HG02885 (cell line): ENCODE data around the gene TMEM132A.

Experiments
- ATAC-seq: cut with Tn5 transposase; IDR thresholded peaks from one replicate; pipeline ENCODE4 v1.9.1; 2021; ENCODE audit warnings: mild to moderate bottlenecking; ENCODE audit not compliant: unreplicated experiment, poor library complexity

TMEM132A gene

DNA sequence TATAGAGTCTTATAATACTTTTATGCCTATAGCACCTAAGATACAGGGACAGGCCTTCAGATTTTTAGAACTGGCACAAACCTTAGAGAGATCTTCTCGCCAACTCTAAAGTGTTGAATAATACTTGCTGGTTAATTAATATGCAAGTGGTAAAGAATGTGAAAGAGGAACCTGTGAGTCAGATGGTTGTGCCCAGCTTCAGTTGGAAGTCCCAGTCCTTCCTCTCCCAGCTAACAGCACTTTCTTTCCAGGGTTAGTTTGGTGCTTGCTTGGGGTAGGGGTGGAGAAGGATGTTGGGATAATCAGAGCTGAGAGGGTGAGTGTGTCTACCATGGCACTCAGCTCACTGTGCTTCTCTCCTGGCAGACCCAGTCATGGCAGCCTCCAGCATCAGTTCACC, 4.9 kb upstream of the TMEM132A start:
- no peak for ATAC-seq

DNA sequence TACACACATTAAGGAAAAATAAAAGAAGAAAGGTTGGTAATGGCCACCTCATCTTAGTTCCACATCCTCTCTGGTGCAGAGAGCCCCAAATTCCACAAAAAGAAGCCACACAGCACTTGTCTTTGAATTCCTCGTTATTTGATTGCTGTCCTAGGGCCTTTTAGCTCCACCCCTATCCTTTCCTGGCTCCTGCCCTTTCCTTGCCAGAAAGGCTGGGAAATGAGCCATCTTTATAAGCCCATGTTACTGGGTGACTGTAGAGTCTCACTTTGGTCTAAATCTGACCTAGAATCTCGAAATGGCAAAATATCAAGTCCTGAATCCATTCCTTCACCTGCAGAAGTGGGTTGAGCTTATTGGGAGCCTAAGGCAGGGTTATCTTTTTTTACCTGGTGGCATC, 4.3 kb upstream of the TMEM132A start:
- ATAC-seq, result no peak

DNA sequence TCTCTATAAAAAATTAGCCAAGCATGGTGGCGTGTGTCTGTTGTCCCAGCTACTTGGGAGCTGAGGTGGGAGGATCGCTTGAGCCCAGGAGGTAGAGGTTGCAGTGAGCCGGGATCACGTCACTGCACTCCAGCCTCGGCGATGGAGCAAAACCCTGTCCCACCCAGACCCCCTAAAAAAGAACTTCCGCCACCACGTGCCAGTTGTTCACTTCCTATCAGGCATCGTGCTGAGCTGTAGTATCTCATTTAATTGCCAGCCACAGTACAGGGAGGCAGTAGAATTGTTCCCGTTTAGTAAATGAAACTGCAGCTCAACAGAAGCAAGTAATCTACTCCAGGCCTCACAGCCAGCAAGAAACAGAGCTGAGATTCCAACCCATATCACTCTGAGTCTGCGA, 3.0 kb upstream of the TMEM132A start:
- ATAC-seq, result no peak

DNA sequence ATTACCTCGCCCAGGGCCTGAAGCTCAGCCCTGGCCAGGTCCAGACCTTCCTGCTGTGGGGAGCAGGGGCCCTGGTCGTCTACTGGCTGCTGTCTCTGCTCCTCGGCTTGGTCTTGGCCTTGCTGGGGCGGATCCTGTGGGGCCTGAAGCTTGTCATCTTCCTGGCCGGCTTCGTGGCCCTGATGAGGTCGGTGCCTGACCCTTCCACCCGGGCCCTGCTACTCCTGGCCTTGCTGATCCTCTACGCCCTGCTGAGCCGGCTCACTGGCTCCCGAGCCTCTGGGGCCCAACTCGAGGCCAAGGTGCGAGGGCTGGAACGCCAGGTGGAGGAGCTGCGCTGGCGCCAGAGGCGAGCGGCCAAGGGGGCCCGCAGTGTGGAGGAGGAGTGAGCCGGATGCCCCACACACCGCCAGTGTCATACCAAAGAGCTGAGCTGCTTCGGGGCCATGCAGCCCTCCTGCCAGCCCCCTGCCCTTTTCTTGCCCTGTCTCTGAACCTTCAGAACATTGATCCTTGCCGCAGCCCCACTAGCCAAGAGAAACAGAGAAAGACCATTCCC, 2.4 kb upstream of the TMEM132A start:
- no peak for ATAC-seq

DNA sequence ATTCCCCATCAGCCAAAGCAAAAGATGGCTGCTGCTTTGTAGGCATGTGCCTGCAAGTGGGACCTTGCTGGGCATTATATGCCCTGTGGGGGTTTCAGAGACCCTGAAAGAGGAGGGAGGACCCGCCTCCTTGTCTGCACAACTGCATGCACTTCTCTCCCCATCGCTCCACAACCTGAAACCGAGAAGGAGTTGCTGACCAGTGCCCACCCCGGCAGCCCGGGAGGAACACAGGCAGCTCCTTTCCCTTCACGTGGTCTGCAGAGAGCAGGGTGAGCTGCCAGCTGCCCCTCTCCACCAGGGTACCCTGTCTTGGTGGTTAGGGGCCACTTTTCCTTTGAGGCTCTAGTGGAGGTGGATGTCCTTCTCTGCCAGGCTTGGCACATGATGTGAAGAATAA, 1.4 kb upstream of the TMEM132A start:
- ATAC-seq, result no peak

DNA sequence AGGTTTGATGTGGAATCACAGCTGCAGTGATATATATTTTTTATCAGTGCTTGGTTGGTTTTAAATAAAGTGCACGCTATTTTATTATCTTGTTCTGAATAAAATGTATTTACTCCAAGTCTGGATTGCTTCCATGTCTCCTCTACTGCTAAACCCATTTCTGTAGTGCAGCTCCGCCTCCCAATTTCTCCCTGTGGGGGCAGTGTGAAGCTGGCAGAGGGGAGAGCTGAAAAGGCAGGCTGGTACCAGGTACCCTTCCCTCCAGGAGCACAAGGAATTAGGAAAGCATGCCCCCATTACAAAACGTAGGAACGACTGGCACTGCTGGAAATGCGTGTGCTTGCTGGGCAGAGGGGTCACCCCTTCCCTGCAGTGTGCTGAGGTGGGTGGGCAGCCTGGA, 934 bp upstream of the TMEM132A start:
- ATAC-seq, result no peak

DNA sequence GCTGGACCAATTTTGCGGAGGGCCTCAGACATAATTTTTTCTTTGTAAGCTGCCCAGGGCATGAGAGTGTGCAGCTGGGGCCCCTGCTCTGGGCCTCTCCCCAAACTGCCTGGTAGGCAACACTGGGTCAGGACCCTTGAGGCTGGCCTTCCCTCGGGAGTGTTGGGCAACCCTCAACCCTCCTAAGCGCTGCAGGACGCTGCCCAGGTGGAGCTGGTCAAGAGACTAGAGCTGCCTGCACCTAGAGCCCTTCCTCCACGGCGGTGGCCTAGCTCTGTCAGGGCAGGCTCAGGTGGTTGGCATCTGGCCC, 505 bp upstream of the TMEM132A start:
- ATAC-seq, result no peak

DNA sequence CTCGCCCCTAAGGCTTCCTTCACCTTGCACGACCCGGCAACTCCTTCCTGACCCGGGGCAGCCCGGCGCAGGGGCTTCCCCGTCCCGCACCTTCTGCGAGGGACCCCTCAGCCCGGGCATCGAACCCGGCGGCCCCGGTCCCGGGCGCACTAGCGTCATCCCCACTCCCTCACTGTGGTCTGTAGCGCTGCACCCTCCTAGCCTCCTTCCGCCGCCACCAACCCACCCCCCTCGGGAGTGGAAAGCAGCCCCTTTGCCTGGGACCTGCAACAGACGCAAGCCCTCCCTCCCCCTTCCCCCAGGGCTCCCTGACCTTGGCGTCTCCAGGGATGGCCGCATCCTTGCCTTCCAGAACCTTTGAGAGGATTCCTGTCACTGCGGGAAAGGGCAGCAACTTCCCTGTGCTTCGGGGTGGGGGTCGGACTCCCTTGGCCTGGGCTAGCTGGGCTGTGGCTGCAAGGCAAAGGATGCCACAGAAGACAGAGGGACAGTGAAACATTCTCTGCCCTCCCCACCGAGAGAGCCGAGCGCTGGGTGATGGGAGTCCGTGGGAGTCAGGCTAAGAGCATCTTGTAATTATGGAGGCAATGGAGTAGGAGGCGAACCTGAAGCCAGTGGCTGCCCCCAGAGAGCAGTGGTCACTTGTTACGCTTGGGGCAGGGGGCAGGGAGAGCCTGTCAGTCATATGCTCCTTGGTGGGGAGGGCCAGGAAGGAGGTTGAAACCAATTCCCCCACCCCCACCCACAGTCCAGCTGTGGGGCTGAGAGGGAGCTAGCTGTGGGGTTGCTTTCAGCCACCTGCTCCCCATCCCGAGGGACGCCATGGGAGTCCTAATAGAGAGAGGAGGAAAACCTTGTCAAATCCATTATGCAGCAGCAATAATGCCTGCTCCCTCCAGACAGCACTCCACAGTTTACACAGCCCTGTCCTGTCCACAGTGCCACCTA, 920 bp downstream of the TMEM132A start:
- ATAC-seq, result no peak

DNA sequence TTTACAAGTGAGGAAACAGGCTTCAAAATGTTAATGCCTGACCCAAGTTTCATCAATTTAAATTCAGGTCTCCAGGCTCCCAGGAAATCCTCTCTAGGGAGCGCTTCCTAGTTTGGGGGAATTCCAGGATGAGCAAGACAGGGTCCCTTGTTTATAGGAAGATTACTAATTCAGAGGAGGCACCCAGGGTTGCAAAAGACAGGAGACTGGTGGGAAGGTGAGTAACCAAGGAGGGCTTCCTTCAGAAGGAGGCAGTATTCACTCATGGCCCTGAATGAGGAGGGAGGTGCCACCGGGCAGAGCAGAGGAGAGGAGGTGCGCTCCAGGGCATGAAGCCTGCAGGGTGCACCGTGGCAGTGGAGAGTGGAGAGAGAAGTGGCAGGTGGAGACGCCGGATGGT, 1.6 kb downstream of the TMEM132A start:
- no peak for ATAC-seq

DNA sequence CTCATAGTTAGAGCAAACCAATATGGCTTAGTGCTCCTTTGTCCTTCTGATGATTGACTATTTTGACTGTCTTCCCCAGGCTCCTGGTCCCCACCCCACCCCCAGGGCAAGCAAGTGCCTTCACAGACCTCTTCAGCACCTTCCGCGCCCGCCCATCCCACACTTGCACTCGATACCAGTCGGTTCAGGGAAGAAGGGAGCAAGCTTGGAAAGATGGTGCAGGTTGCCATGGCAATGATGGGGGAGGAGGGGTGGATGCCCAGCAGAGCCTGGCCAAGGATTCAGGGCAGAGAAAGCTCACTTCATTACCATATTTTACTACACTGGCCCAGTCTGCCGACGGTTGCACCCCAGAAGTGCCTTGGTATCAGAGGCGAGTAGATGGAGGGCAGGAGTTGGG, 2.2 kb downstream of the TMEM132A start:
- no peak for ATAC-seq

DNA sequence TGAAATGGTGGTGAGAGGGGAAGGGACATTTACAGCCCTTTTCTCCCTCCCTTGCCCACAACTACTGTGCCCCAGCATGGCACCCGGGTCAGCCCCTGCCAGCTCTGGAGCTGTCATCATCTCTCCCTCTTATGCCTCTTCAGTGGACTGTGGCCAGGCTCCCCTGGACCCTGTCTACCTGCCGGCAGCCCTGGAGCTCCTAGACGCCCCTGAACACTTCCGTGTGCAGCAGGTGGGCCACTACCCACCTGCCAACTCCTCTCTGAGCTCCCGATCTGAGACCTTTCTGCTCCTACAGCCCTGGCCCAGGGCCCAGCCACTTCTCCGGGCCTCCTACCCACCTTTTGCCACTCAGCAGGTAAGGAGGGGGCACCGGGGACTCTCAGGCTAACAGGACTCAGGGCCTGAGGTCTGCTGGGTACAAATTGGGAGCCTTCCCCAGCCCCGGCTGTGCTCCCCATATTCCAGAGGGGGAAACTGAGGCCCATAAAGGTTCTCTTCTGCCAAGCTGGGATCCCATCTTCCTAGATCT, 2.9 kb downstream of the TMEM132A start:
- ATAC-seq, result no peak

DNA sequence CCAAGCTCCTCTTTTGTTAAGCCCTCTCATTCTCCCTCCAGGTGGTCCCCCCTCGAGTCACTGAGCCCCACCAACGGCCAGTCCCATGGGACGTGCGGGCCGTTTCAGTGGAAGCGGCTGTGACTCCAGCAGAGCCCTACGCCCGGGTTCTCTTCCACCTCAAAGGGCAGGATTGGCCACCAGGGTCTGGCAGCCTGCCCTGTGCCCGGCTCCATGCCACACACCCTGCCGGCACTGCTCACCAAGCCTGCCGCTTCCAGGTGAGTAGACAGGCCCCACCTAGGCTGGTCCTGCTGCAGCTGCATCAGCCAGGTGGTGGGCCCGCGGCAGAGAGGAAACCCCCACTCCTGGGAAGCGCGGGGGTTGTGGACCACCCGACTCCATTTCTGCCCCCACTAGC, 3.3 kb downstream of the TMEM132A start:
- no peak for ATAC-seq

DNA sequence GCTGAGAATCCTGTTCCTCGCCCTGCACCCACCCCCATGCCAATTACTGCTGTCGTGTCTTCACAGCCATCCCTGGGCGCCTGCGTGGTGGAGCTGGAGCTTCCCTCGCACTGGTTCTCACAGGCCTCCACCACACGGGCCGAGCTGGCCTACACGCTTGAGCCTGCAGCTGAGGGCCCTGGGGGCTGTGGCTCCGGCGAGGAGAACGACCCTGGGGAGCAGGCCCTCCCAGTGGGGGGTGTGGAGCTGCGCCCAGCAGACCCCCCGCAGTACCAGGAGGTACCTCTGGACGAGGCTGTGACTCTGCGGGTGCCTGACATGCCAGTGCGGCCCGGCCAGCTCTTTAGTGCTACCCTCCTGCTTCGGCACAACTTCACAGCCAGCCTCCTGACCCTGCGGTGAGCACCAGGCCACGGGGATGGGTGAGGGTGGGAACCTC, 4.3 kb downstream of the TMEM132A start:
- no peak for ATAC-seq

DNA sequence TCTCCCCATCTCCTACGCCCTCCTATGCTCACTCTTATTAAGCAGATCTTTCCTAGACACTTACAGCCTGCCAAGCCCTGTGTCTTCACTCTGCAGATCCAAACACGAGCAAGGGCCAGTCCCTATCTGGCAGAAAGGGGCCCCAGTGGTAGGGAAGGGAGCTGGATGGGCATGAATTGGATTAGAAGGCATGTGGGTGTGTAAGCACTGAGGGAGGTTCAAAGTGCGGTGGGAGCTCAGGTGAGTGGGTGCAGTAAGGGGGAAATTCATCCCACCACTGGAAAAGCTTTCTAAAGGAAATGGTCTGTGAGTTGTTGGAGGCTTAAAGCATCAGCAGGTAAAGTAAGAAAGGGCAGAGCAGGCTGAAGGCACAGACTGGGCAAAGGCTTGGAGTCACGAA, 5.5 kb downstream of the TMEM132A start:
- ATAC-seq, result no peak

DNA sequence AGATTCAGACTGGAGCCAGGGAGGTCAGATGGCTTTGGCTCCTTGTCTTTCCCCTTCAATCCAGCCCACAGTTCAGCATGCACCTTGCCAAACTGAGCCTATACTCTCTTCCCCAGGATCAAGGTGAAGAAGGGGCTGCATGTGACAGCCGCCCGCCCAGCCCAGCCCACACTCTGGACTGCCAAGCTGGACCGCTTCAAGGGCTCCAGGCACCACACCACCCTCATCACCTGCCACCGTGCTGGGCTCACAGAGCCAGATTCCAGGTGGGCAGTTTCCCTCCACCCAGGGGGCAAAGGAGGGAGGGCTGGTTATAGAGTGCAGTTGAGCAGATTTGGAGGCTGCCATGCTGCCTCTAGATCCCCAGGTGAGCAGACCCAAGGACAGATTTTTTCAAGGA, 6.1 kb downstream of the TMEM132A start:
- ATAC-seq, result no peak

DNA sequence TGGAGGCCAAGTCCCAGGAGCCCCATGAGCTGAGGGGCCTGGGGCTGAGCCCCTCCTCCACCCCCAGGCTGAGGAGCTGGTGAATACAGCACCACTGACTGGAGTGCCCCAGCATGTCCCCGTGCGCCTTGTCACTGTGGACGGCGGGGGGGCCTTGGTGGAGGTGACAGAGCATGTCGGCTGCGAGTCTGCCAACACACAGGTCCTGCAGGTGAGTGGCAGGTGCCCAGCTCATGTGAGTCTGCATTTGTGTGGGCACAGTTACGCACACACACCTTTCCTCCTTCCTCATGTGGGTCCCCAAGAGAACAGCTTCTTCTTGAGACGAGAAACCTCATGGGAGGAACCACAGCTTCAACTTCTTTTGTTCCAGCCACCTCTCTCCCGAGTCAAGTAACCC, 7.7 kb downstream of the TMEM132A start:
- no peak for ATAC-seq

DNA sequence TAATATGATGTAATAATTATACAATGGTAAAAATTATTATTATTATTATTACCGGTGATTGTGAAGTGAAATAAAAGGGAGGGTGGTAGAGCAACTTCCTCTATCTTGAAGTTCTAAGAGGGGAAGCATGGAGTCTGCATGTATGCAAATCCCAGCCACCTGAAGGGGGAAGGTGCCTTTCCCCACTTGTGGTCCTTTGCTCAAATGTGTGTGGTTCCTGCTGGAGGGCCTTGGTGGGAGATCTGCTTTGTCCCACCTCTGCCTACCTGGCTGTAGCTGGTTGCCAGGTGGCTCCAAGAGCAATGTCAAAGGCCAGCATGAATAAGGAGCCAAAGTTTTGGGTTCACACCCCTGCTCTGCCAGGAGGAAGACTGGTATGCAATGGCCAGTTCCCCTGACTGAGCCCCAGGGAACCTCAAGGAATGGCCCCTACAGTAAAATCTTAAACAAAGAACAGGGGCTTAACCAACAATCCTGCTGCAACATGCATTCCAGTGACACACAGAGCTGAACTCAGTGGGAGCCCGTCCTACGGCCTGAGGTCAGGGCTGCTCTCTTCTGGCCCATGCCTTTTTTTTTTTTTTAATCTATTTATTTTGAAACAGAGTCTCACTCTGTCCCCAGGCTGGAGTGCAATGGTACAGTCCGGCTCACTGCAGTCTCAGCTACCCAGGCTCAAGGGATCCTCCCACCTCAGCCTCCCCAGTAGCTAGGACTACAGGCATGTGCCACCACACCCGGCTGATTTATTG, 8.5 kb downstream of the TMEM132A start:
- no peak for ATAC-seq

DNA sequence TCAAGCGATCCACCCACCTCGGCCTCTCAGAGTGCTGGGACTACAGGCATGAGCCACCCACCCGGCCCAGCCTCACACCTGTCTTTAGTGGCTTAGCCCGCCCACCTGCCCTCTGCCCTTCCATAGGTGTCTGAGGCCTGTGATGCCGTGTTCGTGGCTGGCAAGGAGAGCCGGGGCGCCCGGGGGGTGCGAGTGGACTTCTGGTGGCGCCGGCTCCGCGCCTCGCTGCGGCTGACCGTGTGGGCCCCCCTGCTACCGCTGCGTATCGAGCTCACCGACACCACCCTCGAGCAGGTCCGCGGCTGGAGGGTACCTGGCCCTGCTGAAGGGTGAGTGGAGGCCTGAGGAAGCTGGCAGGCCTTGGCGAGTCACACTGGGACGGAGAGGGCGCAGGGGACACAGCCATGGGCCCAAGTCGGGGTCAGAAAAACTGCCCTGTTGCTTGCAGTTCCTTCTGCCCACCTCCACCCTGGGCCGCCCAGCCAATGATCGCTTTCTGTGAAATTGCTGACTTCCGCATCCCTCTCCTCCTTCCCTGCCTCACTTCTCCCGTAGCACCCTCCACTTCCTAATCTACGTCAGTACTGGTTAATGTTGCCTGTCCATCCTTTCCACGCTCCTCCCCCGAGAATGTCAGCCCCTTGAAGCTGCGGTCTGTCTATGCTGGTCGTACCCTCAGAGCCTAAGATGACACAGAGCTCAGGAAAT, 9.3 kb downstream of the TMEM132A start:
- no peak for ATAC-seq

DNA sequence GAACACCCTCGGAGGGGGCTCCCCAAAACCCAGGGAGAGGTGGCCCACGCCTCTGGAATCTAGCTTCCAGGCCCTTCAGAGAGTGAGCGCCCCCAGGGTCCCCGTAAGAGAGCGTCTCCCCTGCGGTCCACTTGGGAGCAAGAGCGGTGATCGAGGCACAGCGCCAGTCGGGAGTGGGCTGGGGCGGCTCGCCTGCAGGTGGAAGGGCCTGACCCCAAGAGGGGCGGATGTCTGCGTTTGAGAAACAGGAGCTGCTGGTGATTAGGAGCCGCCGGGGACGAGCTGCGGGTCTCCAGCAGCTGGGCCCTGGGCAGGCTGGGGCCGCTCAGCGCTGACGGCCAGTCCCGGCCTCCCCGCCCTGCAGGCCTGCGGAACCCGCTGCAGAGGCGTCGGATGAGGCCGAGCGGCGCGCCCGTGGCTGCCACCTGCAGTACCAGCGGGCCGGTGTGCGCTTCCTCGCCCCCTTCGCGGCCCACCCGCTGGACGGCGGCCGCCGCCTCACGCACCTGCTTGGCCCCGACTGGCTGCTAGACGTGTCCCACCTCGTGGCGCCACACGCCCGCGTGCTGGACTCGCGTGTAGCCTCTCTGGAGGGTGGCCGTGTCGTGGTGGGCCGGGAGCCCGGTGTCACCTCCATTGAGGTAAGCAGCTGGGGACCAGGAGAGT, 10.0 kb downstream of the TMEM132A start:
- ATAC-seq, result no peak
